Endothelial cell (in vitro differentiated cells): ENCODE results near the gene GPD1L. TPM values are rescaled to one million over a fixed set of nuclear protein-coding genes. Genes with fewer than 3 reads are reported as not detected.

Experiments used
- DNase-seq: peaks from one replicate; pipeline ENCODE4 v3.0.0; 2021; ENCODE audit warnings: low spot score
- H3K27ac Mint-ChIP-seq: one replicate; pipeline ENCODE4 v1.8.0; 2021; ENCODE audit warnings: mixed read lengths, inconsistent platforms; ENCODE audit not compliant: unreplicated experiment
- H3K27me3 Mint-ChIP-seq: one replicate; pipeline ENCODE4 v1.8.0; 2021; ENCODE audit warnings: mild to moderate bottlenecking, moderate library complexity, mixed read lengths, inconsistent platforms; ENCODE audit not compliant: unreplicated experiment
- H3K36me3 Mint-ChIP-seq: one replicate; pipeline ENCODE4 v1.8.0; 2021; ENCODE audit warnings: mild to moderate bottlenecking, low read depth, mixed read lengths, inconsistent platforms; ENCODE audit not compliant: unreplicated experiment
- H3K4me1 Mint-ChIP-seq: one replicate; pipeline ENCODE4 v1.8.0; 2021; ENCODE audit warnings: mild to moderate bottlenecking, mixed read lengths, inconsistent platforms; ENCODE audit not compliant: unreplicated experiment
- H3K4me3 Mint-ChIP-seq: one replicate; pipeline ENCODE4 v1.8.0; 2021; ENCODE audit warnings: mild to moderate bottlenecking, mixed read lengths, inconsistent platforms; ENCODE audit not compliant: unreplicated experiment
- H3K9me3 Mint-ChIP-seq: one replicate; pipeline ENCODE4 v1.8.0; 2021; ENCODE audit warnings: mixed read lengths, inconsistent platforms; ENCODE audit not compliant: unreplicated experiment
- CTCF ChIP-seq: fragments of 200-600 bp; sonication (generic); IDR thresholded peaks from one replicate; pipeline ENCODE4 v1.5.0; 2021; ENCODE audit warnings: antibody characterized with exemption; ENCODE audit not compliant: unreplicated experiment
- total RNA-seq: library from RNA; stranded (reverse); fragmentation: NEBNext Ultra II Directional; extraction: Animal tissue kit (Norgen Biotek cat#: 25700); gene quantifications from one replicate; pipeline ENCODE4 v1.2.1, GENCODE V29; 2021; ENCODE audit not compliant: unreplicated experiment

The GPD1L gene
- total RNA-seq, 1 donor from 2014 or later = 2.5 TPM

- peaks cover 22% of the 10 kb centered on the region for H3K4me1 Mint-ChIP-seq
- no peak overlapping the region for H3K27ac Mint-ChIP-seq
- H3K9me3 Mint-ChIP-seq = no peaks in the 10 kb centered on the region
- no peak overlapping the region for H3K4me3 Mint-ChIP-seq
- TF ChIP-seq CTCF = no peak
- H3K27me3 Mint-ChIP-seq = peaks cover 5% of the 10 kb centered on the region
- H3K36me3 Mint-ChIP-seq = no peaks in the 10 kb centered on the region
- no peak for DNase-seq
These were observed 96.1 kb downstream of the GPD1L start for GRCh38 chr3:32202496-32202895.

- Mint-ChIP-seq H3K4me1 (peaks cover 22% of the 10 kb centered on the region), H3K4me3 (no peak overlapping the region), H3K27ac (no peak overlapping the region), H3K9me3 (no peaks in the 10 kb centered on the region), H3K36me3 (no peaks in the 10 kb centered on the region), H3K27me3 (peaks cover 3% of the 10 kb centered on the region)
- no peak for DNase-seq
- TF ChIP-seq CTCF = no peak
These were observed 97.4 kb downstream of the GPD1L start for GRCh38 chr3:32203854-32204253.

GRCh38 chr3:32208447-32208846, 102.0 kb downstream of the GPD1L start:
- no peaks in the 10 kb centered on the region for H3K27me3 Mint-ChIP-seq
- H3K36me3 Mint-ChIP-seq = no peaks in the 10 kb centered on the region
- no peak for DNase-seq
- H3K9me3 Mint-ChIP-seq = no peaks in the 10 kb centered on the region
- no peak overlapping the region for H3K4me3 Mint-ChIP-seq
- H3K4me1 Mint-ChIP-seq = peaks cover 4% of the 10 kb centered on the region
- H3K27ac Mint-ChIP-seq = no peak overlapping the region
- TF ChIP-seq CTCF = no peak

GRCh38 chr3:32215185-32215584, 108.8 kb downstream of the GPD1L start:
- no peak overlapping the region for H3K4me3 Mint-ChIP-seq
- TF ChIP-seq CTCF = no peak
- DNase-seq = no peak
- no peaks in the 10 kb centered on the region for H3K9me3 Mint-ChIP-seq
- peaks cover 9% of the 10 kb centered on the region for H3K4me1 Mint-ChIP-seq
- no peaks in the 10 kb centered on the region for H3K36me3 Mint-ChIP-seq
- no peaks in the 10 kb centered on the region for H3K27me3 Mint-ChIP-seq
- no peak overlapping the region for H3K27ac Mint-ChIP-seq

- no peak for TF ChIP-seq CTCF
These were observed 109.9 kb downstream of the GPD1L start for GRCh38 chr3:32216172-32216783.

More at GRCh38 chr3:32216172-32216783, 109.9 kb downstream of the GPD1L start:
- Mint-ChIP-seq H3K27ac (no peak overlapping the region), H3K4me3 (no peak overlapping the region), H3K9me3 (no peaks in the 10 kb centered on the region), H3K36me3 (no peaks in the 10 kb centered on the region), H3K4me1 (peaks cover 9% of the 10 kb centered on the region), H3K27me3 (no peaks in the 10 kb centered on the region)
- no peak for DNase-seq
